ENCODE data around the gene RNF220. TPM values are rescaled to one million over a fixed set of nuclear protein-coding genes. Genes with fewer than 3 reads are reported as not detected.

The RNF220 gene
- total RNA-seq, 1 experiment from 2014 or later, result 62.5 TPM

GRCh38 chr1:44419901-44420300, 14.8 kb downstream of the RNF220 start:
- no peaks in the 10 kb centered on the region for H3K27me3 ChIP-seq
- no peaks in the 10 kb centered on the region for H3K9me3 ChIP-seq
- H3K36me3 ChIP-seq, result no peaks in the 10 kb centered on the region
- no peak overlapping the region for H3K4me3 ChIP-seq
- DNase-seq, result no peak

- H3K9me3 ChIP-seq, result no peaks in the 10 kb centered on the region
- DNase-seq, result no peak
- no peak overlapping the region for H3K4me3 ChIP-seq
- no peaks in the 10 kb centered on the region for H3K36me3 ChIP-seq
- H3K27me3 ChIP-seq, result no peaks in the 10 kb centered on the region
These were observed 15.5 kb downstream of the RNF220 start for GRCh38 chr1:44420535-44420934.

GRCh38 chr1:44421446-44421884, 16.4 kb downstream of the RNF220 start:
- Histone ChIP-seq H3K9me3 (no peaks in the 10 kb centered on the region), H3K4me3 (no peak overlapping the region), H3K36me3 (no peaks in the 10 kb centered on the region), H3K27me3 (no peaks in the 10 kb centered on the region)
- no peak for DNase-seq

- no peak for DNase-seq
- no peak overlapping the region for H3K4me3 ChIP-seq
- H3K9me3 ChIP-seq, result no peaks in the 10 kb centered on the region
- H3K27me3 ChIP-seq, result no peaks in the 10 kb centered on the region
- no peaks in the 10 kb centered on the region for H3K36me3 ChIP-seq
These were observed 17.1 kb downstream of the RNF220 start for GRCh38 chr1:44422161-44422560.

- Histone ChIP-seq H3K27me3 (no peaks in the 10 kb centered on the region), H3K36me3 (no peaks in the 10 kb centered on the region), H3K4me3 (peak overlapping the region; percentile 20), H3K9me3 (no peaks in the 10 kb centered on the region)
- DNase-seq, result peak; percentile 93
These were observed 18.8 kb downstream of the RNF220 start for GRCh38 chr1:44423591-44424537.

GRCh38 chr1:44424747-44425146, 19.7 kb downstream of the RNF220 start:
- Histone ChIP-seq H3K27me3 (no peaks in the 10 kb centered on the region), H3K9me3 (no peaks in the 10 kb centered on the region), H3K4me3 (peak overlapping the region; percentile 20), H3K36me3 (no peaks in the 10 kb centered on the region)
- no peak for DNase-seq

GRCh38 chr1:44425341-44426082, 20.5 kb downstream of the RNF220 start:
- no peaks in the 10 kb centered on the region for H3K36me3 ChIP-seq
- no peaks in the 10 kb centered on the region for H3K27me3 ChIP-seq
- H3K4me3 ChIP-seq, result no peak overlapping the region
- no peaks in the 10 kb centered on the region for H3K9me3 ChIP-seq
- DNase-seq, result peak; percentile 45

GRCh38 chr1:44431861-44432260, 26.8 kb downstream of the RNF220 start:
- Histone ChIP-seq H3K4me3 (no peak overlapping the region), H3K27me3 (no peaks in the 10 kb centered on the region), H3K9me3 (peaks cover 4% of the 10 kb centered on the region), H3K36me3 (0 out of 2 replicates have a peak, but pooled peaks cover 2% of the 10 kb centered on the region)
- no peak for DNase-seq

- Histone ChIP-seq H3K4me3 (no peak overlapping the region), H3K9me3 (peaks cover 4% of the 10 kb centered on the region), H3K27me3 (no peaks in the 10 kb centered on the region), H3K36me3 (0 out of 2 replicates have a peak, but pooled peaks cover 2% of the 10 kb centered on the region)
- peak; percentile 53 for DNase-seq
These were observed 28.2 kb downstream of the RNF220 start for GRCh38 chr1:44433209-44433608.

GRCh38 chr1:44436401-44437106, 31.5 kb downstream of the RNF220 start:
- H3K27me3 ChIP-seq, result no peaks in the 10 kb centered on the region
- H3K36me3 ChIP-seq, result no peaks in the 10 kb centered on the region; the same call in 1 of the 2 replicates
- H3K9me3 ChIP-seq, result peaks cover 4% of the 10 kb centered on the region
- no peak overlapping the region for H3K4me3 ChIP-seq
- DNase-seq, result no peak

GRCh38 chr1:44437107-44437716, 32.2 kb downstream of the RNF220 start:
- DNase-seq, result no peak
- H3K27me3 ChIP-seq, result no peaks in the 10 kb centered on the region
- peaks cover 4% of the 10 kb centered on the region for H3K9me3 ChIP-seq
- no peaks in the 10 kb centered on the region; the same call in 1 of the 2 replicates for H3K36me3 ChIP-seq
- no peak overlapping the region for H3K4me3 ChIP-seq

- Histone ChIP-seq H3K4me3 (no peak overlapping the region), H3K27me3 (no peaks in the 10 kb centered on the region), H3K9me3 (no peaks in the 10 kb centered on the region), H3K36me3 (no peaks in the 10 kb centered on the region; the same call in 1 of the 2 replicates)
- no peak for DNase-seq
These were observed 37.7 kb downstream of the RNF220 start for GRCh38 chr1:44442791-44443190.

GRCh38 chr1:44447051-44447810, 42.2 kb downstream of the RNF220 start:
- no peak for DNase-seq
- H3K36me3 ChIP-seq, result no peaks in the 10 kb centered on the region
- H3K27me3 ChIP-seq, result no peaks in the 10 kb centered on the region
- no peak overlapping the region for H3K4me3 ChIP-seq
- no peaks in the 10 kb centered on the region for H3K9me3 ChIP-seq

GRCh38 chr1:44453798-44454349, 48.8 kb downstream of the RNF220 start:
- Histone ChIP-seq H3K9me3 (no peaks in the 10 kb centered on the region; the same call in 1 of the 2 replicates), H3K36me3 (no peaks in the 10 kb centered on the region), H3K27me3 (no peaks in the 10 kb centered on the region), H3K4me3 (no peak overlapping the region)
- no peak for DNase-seq

GRCh38 chr1:44454704-44455103, 49.6 kb downstream of the RNF220 start:
- Histone ChIP-seq H3K36me3 (no peaks in the 10 kb centered on the region), H3K9me3 (no peaks in the 10 kb centered on the region; the same call in 1 of the 2 replicates), H3K27me3 (no peaks in the 10 kb centered on the region), H3K4me3 (no peak overlapping the region)
- DNase-seq, result no peak
